PC-3 (cell line): ENCODE results near the gene NUP62.

ENCODE experiments used
- EZH2 ChIP-seq: fragments of 300-600 bp; sonication (generic); IDR thresholded peaks from one replicate; pipeline ENCODE4 v1.6.1; 2017; ENCODE audit warnings: antibody characterized with exemption, mild to moderate bottlenecking, low read length; ENCODE audit not compliant: unreplicated experiment
- EZH2phosphoT487 ChIP-seq: fragments of 300-600 bp; sonication (generic); IDR thresholded peaks from 2 replicates; pipeline ENCODE4 v1.6.1; 2018; ENCODE audit warnings: mild to moderate bottlenecking, antibody characterized with exemption, low read length, borderline replicate concordance
- TF ChIP-seq, protein P1 (sequence below): fragments of 300-600 bp; sonication (generic); conservative IDR thresholded peaks from 2 replicates; pipeline ENCODE4 v1.5.1; 2017; ENCODE audit warnings: antibody characterized with exemption, low read depth, mild to moderate bottlenecking, low read length

DNA sequence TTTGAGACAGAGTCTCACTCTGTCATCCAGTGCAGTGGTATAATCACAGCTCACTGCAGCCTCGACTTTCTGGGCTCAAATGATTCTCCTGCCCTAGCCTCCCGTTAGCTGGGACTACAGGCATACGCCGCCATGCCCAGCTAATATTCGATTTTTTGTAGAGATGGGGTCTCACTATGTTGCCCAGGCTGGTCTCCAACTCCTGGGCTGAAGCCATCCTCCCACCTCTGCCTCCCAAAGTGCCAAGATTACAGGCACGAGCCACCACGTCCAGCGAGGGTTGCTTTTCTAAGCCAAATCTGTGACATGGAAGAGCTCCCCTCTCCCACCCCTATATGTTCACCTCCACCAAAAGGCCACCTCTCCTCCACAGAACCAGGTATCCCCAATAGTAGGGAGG is 11.2 kb downstream of the NUP62 start:
- TF ChIP-seq EZH2phosphoT487 (no peak), EZH2 (no peak)
- TF ChIP-seq, protein P1, sequence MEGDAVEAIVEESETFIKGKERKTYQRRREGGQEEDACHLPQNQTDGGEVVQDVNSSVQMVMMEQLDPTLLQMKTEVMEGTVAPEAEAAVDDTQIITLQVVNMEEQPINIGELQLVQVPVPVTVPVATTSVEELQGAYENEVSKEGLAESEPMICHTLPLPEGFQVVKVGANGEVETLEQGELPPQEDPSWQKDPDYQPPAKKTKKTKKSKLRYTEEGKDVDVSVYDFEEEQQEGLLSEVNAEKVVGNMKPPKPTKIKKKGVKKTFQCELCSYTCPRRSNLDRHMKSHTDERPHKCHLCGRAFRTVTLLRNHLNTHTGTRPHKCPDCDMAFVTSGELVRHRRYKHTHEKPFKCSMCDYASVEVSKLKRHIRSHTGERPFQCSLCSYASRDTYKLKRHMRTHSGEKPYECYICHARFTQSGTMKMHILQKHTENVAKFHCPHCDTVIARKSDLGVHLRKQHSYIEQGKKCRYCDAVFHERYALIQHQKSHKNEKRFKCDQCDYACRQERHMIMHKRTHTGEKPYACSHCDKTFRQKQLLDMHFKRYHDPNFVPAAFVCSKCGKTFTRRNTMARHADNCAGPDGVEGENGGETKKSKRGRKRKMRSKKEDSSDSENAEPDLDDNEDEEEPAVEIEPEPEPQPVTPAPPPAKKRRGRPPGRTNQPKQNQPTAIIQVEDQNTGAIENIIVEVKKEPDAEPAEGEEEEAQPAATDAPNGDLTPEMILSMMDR: no peak
